Nephron (organoid): Measurements from ENCODE around the gene CHID1.

Source experiments
- H3K27ac Mint-ChIP-seq, 3 experiments: 2 replicates each; pipeline ENCODE4 v1.8.0; 2020; ENCODE audit warnings: mixed read lengths in 3 of 3, mild to moderate bottlenecking in 2 of 3, moderate library complexity in 1 of 3
- H3K27me3 Mint-ChIP-seq: 2 replicates; pipeline ENCODE4 v1.8.0; 2021; ENCODE audit warnings: low read depth, mild to moderate bottlenecking, moderate library complexity, mixed read lengths
- H3K36me3 Mint-ChIP-seq: 2 replicates; pipeline ENCODE4 v1.8.0; 2020; ENCODE audit warnings: low read depth, mixed read lengths
- H3K4me1 Mint-ChIP-seq: 2 replicates; pipeline ENCODE4 v1.8.0; 2020; ENCODE audit warnings: mixed read lengths
- H3K4me3 Mint-ChIP-seq, 3 experiments: 2 replicates each; pipeline ENCODE4 v1.8.0; 2020; ENCODE audit warnings: mild to moderate bottlenecking in 3 of 3, mixed read lengths in 3 of 3, moderate library complexity in 2 of 3
- H3K9me3 Mint-ChIP-seq: 2 replicates; pipeline ENCODE4 v1.8.0; 2020; ENCODE audit warnings: mixed read lengths
- CTCF ChIP-seq, 3 experiments: fragments of 200-600 bp; sonication (generic); IDR thresholded peaks; one replicate each; pipeline ENCODE4 v1.5.0; 2021; ENCODE audit warnings: antibody characterized with exemption in 3 of 3; ENCODE audit not compliant: unreplicated experiment in 3 of 3

CHID1 gene

DNA sequence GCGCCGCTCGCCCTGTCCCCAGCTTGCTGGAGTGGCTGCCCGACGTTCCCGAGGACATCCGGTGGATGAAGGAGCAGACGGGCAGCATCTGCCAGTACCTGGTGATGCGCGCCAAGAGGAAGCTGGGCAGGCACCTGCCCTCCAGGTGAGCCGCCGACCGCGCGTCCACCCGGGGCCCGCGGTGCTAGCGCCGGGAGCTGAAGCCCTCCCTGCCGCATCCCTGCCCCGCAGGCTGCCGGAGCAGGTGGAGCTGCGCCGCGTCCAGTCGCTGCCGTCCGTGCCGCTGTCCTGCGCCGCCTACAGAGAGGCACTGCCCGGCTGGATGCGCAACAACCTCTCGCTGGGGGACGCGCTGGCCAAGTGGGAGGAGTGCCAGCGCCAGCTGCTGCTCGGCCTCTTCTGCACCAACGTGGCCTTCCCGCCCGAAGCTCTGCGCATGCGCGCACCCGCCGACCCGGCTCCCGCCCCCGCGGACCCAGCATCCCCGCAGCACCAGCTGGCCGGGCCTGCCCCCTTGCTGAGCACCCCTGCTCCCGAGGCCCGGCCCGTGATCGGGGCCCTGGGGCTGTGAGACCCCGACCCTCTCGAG lies 86.2 kb downstream of the CHID1 start:
- H3K4me3 Mint-ChIP-seq: no peak overlapping the region

GRCh38 chr11:823441-824291 lies 86.9 kb downstream of the CHID1 start:
- Mint-ChIP-seq H3K4me3 (no peak overlapping the region), H3K27me3 (peaks cover 24% of the 10 kb centered on the region), H3K4me1 (peaks cover 18% of the 10 kb centered on the region), H3K27ac (no peak overlapping the region), H3K9me3 (no peaks in the 10 kb centered on the region), H3K36me3 (peaks cover 8% of the 10 kb centered on the region)
- TF ChIP-seq CTCF (IDR thresholded peaks at IDR 0.05; ENCODE audit: unreplicated experiment in 3 of 3): no peak

More for the DNA sequence above, 86.2 kb downstream of the CHID1 start:
- no peak for TF ChIP-seq CTCF (IDR thresholded peaks at IDR 0.05; ENCODE audit: unreplicated experiment in 3 of 3)
- H3K36me3 Mint-ChIP-seq: peaks cover 8% of the 10 kb centered on the region
- H3K27me3 Mint-ChIP-seq: peaks cover 31% of the 10 kb centered on the region
- H3K27ac Mint-ChIP-seq: no peak overlapping the region
- H3K9me3 Mint-ChIP-seq: no peaks in the 10 kb centered on the region
- peaks cover 24% of the 10 kb centered on the region for H3K4me1 Mint-ChIP-seq

DNA sequence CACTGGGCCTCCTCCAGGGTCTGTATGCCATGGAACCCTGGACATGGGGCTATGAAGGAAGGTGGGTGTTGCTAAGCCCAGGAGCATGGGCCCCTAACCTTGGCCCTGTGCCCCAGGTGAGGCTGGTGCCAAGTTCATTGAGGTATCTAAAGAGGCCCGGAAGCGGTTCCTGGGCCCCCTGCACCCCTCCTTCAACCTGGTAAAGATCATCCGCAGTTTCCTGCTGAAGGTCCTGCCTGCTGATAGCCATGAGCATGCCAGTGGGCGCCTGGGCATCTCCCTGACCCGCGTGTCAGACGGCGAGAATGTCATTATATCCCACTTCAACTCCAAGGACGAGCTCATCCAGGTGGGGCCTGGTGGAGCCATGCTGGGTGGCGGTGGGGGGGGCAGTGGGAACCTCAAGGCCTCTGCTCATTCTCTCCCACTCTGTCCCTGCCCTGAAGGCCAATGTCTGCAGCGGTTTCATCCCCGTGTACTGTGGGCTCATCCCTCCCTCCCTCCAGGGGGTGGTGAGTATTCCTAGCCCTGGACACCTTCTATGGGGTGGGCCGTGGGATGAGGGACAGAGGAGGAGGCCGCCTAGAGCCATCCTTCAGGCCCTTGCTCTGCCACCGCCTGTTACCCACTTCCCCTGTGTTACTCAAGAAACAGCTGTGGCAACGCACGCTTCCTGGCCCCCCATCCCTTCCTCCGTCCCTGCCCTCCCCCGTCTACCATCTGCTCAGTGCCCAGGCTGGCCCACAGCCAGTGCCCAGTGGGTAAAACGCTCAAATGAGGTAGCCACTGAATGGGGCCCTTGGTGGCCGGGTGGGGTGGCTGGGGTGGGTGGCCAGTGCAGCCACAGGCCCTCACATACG lies 88.9 kb downstream of the CHID1 start:
- H3K27me3 Mint-ChIP-seq: peaks cover 15% of the 10 kb centered on the region
- no peak overlapping the region for H3K27ac Mint-ChIP-seq
- no peaks in the 10 kb centered on the region for H3K9me3 Mint-ChIP-seq
- H3K4me1 Mint-ChIP-seq: peaks cover 9% of the 10 kb centered on the region
- peak overlapping the region; percentile 61 to 73 (median 69) for H3K4me3 Mint-ChIP-seq
- peaks cover 8% of the 10 kb centered on the region for H3K36me3 Mint-ChIP-seq
- no peak for TF ChIP-seq CTCF (IDR thresholded peaks at IDR 0.05; ENCODE audit: unreplicated experiment in 3 of 3)

DNA sequence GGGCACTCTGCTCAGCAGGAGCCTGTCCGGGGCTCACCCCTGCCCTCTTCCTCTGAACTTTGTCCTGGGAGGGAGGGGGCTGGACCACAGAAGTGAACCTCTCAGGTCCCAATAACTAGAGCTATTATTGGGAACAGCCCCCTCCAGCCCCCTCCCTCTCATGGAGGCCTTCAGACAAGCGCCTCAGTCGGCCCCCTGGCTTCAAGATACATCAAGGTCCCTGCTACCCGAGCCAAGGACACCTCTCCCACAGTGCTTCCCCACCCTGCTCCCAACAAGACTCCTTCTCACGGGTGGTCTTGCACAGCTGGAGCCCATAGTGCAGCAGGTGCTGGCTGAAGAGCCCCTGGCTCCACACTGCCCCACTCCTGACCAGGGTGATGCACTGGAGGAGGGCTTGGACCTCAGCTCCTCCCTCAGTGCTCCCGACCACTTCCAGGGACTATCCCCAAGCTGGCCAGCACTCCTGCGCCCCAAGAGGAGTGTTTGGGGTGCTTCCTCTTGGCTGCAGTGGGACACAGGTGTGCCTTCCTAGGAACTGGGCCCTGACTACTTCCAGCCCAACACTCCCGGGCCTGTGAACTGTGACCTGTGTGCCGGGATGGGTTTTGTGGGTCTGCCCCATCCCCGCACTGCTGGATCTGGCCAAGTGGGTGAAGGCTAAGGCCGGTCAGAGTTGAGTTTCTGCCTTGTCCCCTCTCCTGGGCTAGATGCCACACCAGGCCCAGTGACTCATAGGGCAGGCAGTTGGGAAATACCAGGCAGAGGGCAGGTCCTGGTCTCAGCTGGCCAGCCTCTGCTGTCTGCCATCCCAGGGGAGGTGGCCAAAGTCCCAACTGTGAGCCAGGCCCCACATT lies 89.7 kb downstream of the CHID1 start:
- H3K36me3 Mint-ChIP-seq: peaks cover 8% of the 10 kb centered on the region
- peaks cover 9% of the 10 kb centered on the region for H3K4me1 Mint-ChIP-seq
- H3K27ac Mint-ChIP-seq: no peak overlapping the region
- no peaks in the 10 kb centered on the region for H3K9me3 Mint-ChIP-seq
- no peak for TF ChIP-seq CTCF (IDR thresholded peaks at IDR 0.05; ENCODE audit: unreplicated experiment in 3 of 3)
- peak overlapping the region; percentile 86 to 91 (median 90) for H3K4me3 Mint-ChIP-seq
- peaks cover 12% of the 10 kb centered on the region for H3K27me3 Mint-ChIP-seq

- Mint-ChIP-seq H3K4me1 (peaks cover 8% of the 10 kb centered on the region), H3K36me3 (peaks cover 4% of the 10 kb centered on the region), H3K9me3 (no peaks in the 10 kb centered on the region), H3K4me3 (peak overlapping the region; percentile 86 to 91 (median 90)), H3K27me3 (peaks cover 10% of the 10 kb centered on the region), H3K27ac (peak overlapping the region in 2 of 3 experiments; percentile 55 to 75)
- TF ChIP-seq CTCF (IDR thresholded peaks at IDR 0.05; ENCODE audit: unreplicated experiment in 3 of 3): no peak
Observed at GRCh38 chr11:819943-820649, 90.5 kb downstream of the CHID1 start.
